ENCODE results near the gene NME1.
"Not testable (repeated sequence)": the region's sequence is repeated elsewhere in the genome, so short reads cannot be mapped to it uniquely, and the experiment has no call there.

The NME1 gene

GRCh38 chr17:51144266-51145022 lies 8.9 kb upstream of the NME1 start:
- in situ Hi-C loops (cut with MboI; ENCODE audit: low sequenced_read_pairs): no loop called here

DNA sequence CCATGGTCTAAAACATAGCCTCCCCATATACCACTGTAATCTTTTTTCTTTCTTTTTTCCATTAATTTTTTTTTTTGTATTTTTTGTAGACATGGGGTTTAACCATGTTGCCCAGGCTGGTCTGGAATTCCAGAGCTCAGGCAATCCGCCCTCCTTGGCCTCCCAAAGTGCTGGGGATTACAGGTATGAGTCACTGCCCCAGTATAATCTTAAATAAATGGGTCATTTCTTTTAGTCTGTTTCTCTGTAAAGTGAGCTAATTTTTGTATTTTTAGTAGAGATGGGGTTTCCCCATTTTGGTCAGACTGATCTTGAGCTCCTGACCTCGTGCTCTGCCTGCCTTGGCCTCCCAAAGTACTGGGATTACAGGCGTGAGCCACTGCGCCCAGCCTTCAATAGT lies 5.7 kb upstream of the NME1 start:
- in situ Hi-C loops (cut with MboI; ENCODE audit: low sequenced_read_pairs): no loop called here

DNA sequence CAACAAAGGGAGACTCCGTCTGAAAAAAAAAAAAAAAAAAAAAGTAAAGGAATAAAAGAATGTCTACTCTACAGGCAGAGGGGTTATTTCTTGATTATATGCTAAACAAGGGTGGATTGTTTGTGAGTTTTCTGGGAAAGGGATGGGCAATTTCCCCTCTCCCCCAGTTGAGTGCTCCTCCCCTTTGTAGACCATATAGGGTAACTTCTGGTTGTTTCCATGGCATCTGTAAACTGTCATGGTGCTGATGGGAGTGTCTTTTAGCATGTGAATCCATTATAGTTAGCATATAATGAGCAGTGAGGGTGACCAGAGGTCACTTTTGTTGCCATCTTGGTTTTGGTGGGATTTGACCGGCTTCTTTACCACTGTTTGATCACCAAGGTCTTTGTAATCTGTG lies 4.2 kb upstream of the NME1 start:
- in situ Hi-C loops (cut with MboI; ENCODE audit: low sequenced_read_pairs): no loop called here

- in situ Hi-C loops (cut with MboI; ENCODE audit: low sequenced_read_pairs): loop anchor here (10.0 kb wide), 1 partner anchor 146 kb away; no protein-coding TSS in a partner anchor
These were observed 2.4 kb upstream of the NME1 start for GRCh38 chr17:51150932-51151331.

- in situ Hi-C loops (cut with MboI; ENCODE audit: low sequenced_read_pairs): loop anchor here (10.0 kb wide), 1 partner anchor 148 kb away; no protein-coding TSS in a partner anchor
These were observed 571 bp upstream of the NME1 start for GRCh38 chr17:51152766-51153209.

GRCh38 chr17:51154176-51154575 lies 817 bp downstream of the NME1 start:
- in situ Hi-C loops (cut with MboI; ENCODE audit: low sequenced_read_pairs): loop anchor here (10.0 kb wide), 1 partner anchor 149 kb away; no protein-coding TSS in a partner anchor

GRCh38 chr17:51155416-51155815 lies 2.1 kb downstream of the NME1 start:
- in situ Hi-C loops (cut with MboI; ENCODE audit: low sequenced_read_pairs): loop anchor here (10.0 kb wide), 1 partner anchor 151 kb away; no protein-coding TSS in a partner anchor

GRCh38 chr17:51159604-51160003 lies 6.2 kb downstream of the NME1 start:
- in situ Hi-C loops (cut with MboI; ENCODE audit: low sequenced_read_pairs): loop anchor here (10.0 kb wide), 1 partner anchor 155 kb away; no protein-coding TSS in a partner anchor

DNA sequence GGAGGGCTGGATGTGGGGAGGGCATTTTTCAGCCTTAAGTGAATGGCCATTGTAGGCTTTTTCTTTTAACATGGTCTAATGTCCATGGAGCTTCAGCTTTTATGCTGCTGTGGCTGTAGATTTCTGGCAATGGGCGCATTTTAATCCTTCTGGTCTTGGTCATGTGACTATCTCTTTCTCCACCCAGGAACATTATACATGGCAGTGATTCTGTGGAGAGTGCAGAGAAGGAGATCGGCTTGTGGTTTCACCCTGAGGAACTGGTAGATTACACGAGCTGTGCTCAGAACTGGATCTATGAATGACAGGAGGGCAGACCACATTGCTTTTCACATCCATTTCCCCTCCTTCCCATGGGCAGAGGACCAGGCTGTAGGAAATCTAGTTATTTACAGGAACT lies 8.2 kb downstream of the NME1 start:
- in situ Hi-C loops (cut with MboI; ENCODE audit: low sequenced_read_pairs): no loop called here

DNA sequence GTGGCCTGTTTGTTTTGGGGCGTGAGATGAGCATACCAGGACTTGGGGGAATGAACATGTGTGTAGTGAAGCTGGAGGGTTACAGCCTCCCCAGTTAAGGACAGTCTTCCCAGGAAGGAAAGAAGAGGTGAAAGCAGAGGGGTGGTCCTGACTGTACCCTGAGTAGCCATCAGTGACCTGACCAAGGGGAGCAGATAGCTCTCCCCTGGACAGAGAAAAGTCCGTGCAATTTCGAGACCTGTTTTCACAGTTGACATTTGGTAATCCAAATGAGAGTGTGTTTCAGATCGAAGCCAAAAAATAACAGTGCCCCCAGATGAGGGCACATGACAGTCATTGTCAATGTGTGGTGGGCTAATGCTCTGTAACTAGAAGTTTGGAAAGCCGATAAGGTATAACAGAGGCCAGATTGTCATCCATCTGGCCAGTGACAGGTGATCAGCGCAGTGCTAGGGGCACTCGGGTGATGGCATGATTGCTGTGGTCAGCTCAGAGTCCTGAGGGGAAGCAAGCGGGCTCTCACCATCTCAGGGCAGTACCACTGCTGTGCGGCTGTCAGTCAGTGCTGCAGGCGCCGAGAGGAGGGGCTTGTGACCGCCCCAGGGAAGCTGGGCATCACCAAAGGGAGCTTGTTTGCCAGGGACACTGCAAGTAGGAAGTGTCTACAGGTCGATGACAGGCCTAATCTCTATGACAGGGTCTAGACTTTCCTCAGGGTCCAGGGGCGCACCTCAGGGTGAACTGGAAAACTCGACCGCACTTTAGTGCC lies 11.7 kb downstream of the NME1 start:
- in situ Hi-C loops (cut with MboI; ENCODE audit: low sequenced_read_pairs): no loop called here

DNA sequence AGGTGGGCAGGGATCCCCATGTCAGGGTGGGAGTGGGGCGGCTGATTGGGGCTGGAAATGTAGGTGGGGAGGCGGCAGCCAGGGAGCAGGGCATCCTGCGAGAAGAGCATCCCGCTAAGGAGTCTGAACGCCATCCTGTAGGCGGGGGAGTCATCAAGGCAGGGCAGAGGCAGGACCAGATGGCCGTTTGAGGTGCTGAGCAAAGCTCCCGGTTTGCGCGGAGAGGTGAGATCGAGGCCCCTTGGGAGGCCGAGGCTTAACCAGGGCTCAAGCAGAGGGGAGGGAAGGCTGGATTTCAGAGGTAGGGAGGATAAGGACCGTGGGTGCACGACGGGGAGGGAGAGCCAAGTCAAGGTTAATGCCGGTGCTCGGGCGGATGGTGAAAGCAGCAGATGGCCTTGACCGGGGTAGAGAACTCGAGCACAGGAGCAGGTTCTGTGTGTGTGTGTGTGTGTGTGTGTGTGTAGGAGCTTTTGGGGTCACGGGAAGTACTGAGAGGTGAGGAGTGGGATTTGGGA lies 12.4 kb downstream of the NME1 start:
- in situ Hi-C loops (cut with MboI; ENCODE audit: low sequenced_read_pairs): no loop called here

- in situ Hi-C loops (cut with MboI; ENCODE audit: low sequenced_read_pairs): no loop called here
These were observed 13.0 kb downstream of the NME1 start, which contains the start of gene NME2 for GRCh38 chr17:51166198-51166986. TSS of gene NME2 (plus strand) at chr17:51166411. CDS start at chr17:51166831, 420 bp downstream.

GRCh38 chr17:51166987-51167931 lies 13.9 kb downstream of the NME1 start:
- in situ Hi-C loops (cut with MboI; ENCODE audit: low sequenced_read_pairs): no loop called here

- in situ Hi-C loops (cut with MboI; ENCODE audit: low sequenced_read_pairs): no loop called here
These were observed 16.0 kb downstream of the NME1 start for GRCh38 chr17:51169340-51169739.

GRCh38 chr17:51170736-51171135 lies 17.4 kb downstream of the NME1 start:
- in situ Hi-C loops (cut with MboI; ENCODE audit: low sequenced_read_pairs): no loop called here

- in situ Hi-C loops (cut with MboI; ENCODE audit: low sequenced_read_pairs): not testable (repeated sequence)
These were observed 18.7 kb downstream of the NME1 start for GRCh38 chr17:51172030-51172429.

GRCh38 chr17:51180486-51180885 lies 27.1 kb downstream of the NME1 start:
- in situ Hi-C loops (cut with MboI; ENCODE audit: low sequenced_read_pairs): no loop called here

GRCh38 chr17:51184124-51184523 lies 30.8 kb downstream of the NME1 start:
- in situ Hi-C loops (cut with MboI; ENCODE audit: low sequenced_read_pairs): no loop called here

GRCh38 chr17:51185763-51186332 lies 32.5 kb downstream of the NME1 start:
- in situ Hi-C loops (cut with MboI; ENCODE audit: low sequenced_read_pairs): no loop called here

Data from HL-60/S4 (cell line).